Esophagus squamous epithelium (tissue), 4 donors: ENCODE data around the gene ASPN.

ENCODE experiments used
- POLR2A ChIP-seq, 4 donors: fragments of 450-650 bp; IDR thresholded peaks; one replicate each; pipeline ENCODE4 v1.6.1; 2017; ENCODE audit warnings: antibody characterized with exemption in 4 of 4, mild to moderate bottlenecking in 4 of 4, moderate library complexity in 3 of 4
- TF ChIP-seq, protein P1 (sequence below), 6 experiments: fragments of 450-650 bp in 4 of 6; fragments of 200-600 bp in 2 of 6; sonication (generic) in 2 of 6; IDR thresholded peaks; one replicate each; pipeline ENCODE4 v1.5.1; 2016 to 2019; ENCODE audit warnings: antibody characterized with exemption in 6 of 6, mild to moderate bottlenecking in 4 of 6, moderate library complexity in 4 of 6

GRCh38 chr9:92504881-92505280, 22.6 kb upstream of the ASPN start:
- TF ChIP-seq, protein P1, sequence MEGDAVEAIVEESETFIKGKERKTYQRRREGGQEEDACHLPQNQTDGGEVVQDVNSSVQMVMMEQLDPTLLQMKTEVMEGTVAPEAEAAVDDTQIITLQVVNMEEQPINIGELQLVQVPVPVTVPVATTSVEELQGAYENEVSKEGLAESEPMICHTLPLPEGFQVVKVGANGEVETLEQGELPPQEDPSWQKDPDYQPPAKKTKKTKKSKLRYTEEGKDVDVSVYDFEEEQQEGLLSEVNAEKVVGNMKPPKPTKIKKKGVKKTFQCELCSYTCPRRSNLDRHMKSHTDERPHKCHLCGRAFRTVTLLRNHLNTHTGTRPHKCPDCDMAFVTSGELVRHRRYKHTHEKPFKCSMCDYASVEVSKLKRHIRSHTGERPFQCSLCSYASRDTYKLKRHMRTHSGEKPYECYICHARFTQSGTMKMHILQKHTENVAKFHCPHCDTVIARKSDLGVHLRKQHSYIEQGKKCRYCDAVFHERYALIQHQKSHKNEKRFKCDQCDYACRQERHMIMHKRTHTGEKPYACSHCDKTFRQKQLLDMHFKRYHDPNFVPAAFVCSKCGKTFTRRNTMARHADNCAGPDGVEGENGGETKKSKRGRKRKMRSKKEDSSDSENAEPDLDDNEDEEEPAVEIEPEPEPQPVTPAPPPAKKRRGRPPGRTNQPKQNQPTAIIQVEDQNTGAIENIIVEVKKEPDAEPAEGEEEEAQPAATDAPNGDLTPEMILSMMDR (IDR thresholded peaks at IDR 0.05), result no peak
- TF ChIP-seq POLR2A (IDR thresholded peaks at IDR 0.05), result no peak
